ENCODE measurements around the gene PRR33.

The PRR33 gene

GRCh38 chr11:1912289-1912878 is 20.7 kb upstream of the PRR33 start:
- peaks cover 71% of the 10 kb centered on the region for H3K27me3 ChIP-seq (ENCODE audit: insufficient read depth, low read depth, severe bottlenecking)
- no peaks in the 10 kb centered on the region for H3K9me3 ChIP-seq (ENCODE audit: severe bottlenecking)
- no peak overlapping the region for H3K4me3 ChIP-seq (ENCODE audit: low read depth, low read length)
- no peak for TF ChIP-seq CTCF (IDR thresholded peaks at IDR 0.05; ENCODE audit: low read depth, low read length)
- no peaks in the 10 kb centered on the region for H3K36me3 ChIP-seq
- DNase-seq: no peak
- H3K27ac ChIP-seq: no peak overlapping the region

- no peak for TF ChIP-seq CTCF (IDR thresholded peaks at IDR 0.05; ENCODE audit: low read depth, low read length)
- DNase-seq: no peak
- no peak overlapping the region for H3K27ac ChIP-seq
- peaks cover 82% of the 10 kb centered on the region for H3K27me3 ChIP-seq (ENCODE audit: insufficient read depth, low read depth, severe bottlenecking)
- H3K9me3 ChIP-seq (ENCODE audit: severe bottlenecking): no peaks in the 10 kb centered on the region
- no peak overlapping the region for H3K4me3 ChIP-seq (ENCODE audit: low read depth, low read length)
- H3K36me3 ChIP-seq: no peaks in the 10 kb centered on the region
Observed at GRCh38 chr11:1909524-1909923, 17.8 kb upstream of the PRR33 start.

- H3K27ac ChIP-seq: no peak overlapping the region
Observed at GRCh38 chr11:1908618-1909017, 16.9 kb upstream of the PRR33 start.

GRCh38 chr11:1906611-1907423 is 15.1 kb upstream of the PRR33 start:
- no peaks in the 10 kb centered on the region for H3K36me3 ChIP-seq
- peaks cover 88% of the 10 kb centered on the region for H3K27me3 ChIP-seq (ENCODE audit: insufficient read depth, low read depth, severe bottlenecking)
- no peak overlapping the region for H3K27ac ChIP-seq
- H3K9me3 ChIP-seq (ENCODE audit: severe bottlenecking): no peaks in the 10 kb centered on the region
- no peak for DNase-seq
- H3K4me3 ChIP-seq (ENCODE audit: low read depth, low read length): no peak overlapping the region
- TF ChIP-seq CTCF (IDR thresholded peaks at IDR 0.05; ENCODE audit: low read depth, low read length): no peak

More at GRCh38 chr11:1908618-1909017, 16.9 kb upstream of the PRR33 start:
- no peaks in the 10 kb centered on the region for H3K9me3 ChIP-seq (ENCODE audit: severe bottlenecking)
- H3K4me3 ChIP-seq (ENCODE audit: low read depth, low read length): no peak overlapping the region
- peaks cover 83% of the 10 kb centered on the region for H3K27me3 ChIP-seq (ENCODE audit: insufficient read depth, low read depth, severe bottlenecking)
- DNase-seq: no peak
- no peaks in the 10 kb centered on the region for H3K36me3 ChIP-seq
- no peak for TF ChIP-seq CTCF (IDR thresholded peaks at IDR 0.05; ENCODE audit: low read depth, low read length)

- no peak for TF ChIP-seq CTCF (IDR thresholded peaks at IDR 0.05; ENCODE audit: low read depth, low read length)
- H3K36me3 ChIP-seq: no peaks in the 10 kb centered on the region
- H3K27ac ChIP-seq: no peak overlapping the region
- H3K9me3 ChIP-seq (ENCODE audit: severe bottlenecking): no peaks in the 10 kb centered on the region
- no peak for DNase-seq
- H3K27me3 ChIP-seq (ENCODE audit: insufficient read depth, low read depth, severe bottlenecking): peaks cover 94% of the 10 kb centered on the region
- H3K4me3 ChIP-seq (ENCODE audit: low read depth, low read length): no peak overlapping the region
Observed at GRCh38 chr11:1906181-1906580, 14.5 kb upstream of the PRR33 start.

All from WERI-Rb-1 (cell line).